IPS DF 4.7 (cell line): Measurements from ENCODE around the gene SPEM1.

Source experiments
- DNase-seq: peaks from one replicate; pipeline ENCODE4 v3.0.0-alpha.2; 2013; ENCODE audit warnings: low spot score; ENCODE audit errors: extremely low read depth

The SPEM1 gene, protein sequence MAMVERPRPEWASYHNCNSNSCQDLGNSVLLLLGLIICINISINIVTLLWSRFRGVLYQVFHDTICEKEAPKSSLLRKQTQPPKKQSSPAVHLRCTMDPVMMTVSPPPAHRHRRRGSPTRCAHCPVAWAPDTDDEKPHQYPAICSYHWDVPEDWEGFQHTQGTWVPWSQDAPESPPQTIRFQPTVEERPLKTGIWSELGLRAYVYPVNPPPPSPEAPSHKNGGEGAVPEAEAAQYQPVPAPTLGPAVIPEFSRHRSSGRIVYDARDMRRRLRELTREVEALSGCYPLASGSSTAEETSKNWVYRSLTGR

DNA sequence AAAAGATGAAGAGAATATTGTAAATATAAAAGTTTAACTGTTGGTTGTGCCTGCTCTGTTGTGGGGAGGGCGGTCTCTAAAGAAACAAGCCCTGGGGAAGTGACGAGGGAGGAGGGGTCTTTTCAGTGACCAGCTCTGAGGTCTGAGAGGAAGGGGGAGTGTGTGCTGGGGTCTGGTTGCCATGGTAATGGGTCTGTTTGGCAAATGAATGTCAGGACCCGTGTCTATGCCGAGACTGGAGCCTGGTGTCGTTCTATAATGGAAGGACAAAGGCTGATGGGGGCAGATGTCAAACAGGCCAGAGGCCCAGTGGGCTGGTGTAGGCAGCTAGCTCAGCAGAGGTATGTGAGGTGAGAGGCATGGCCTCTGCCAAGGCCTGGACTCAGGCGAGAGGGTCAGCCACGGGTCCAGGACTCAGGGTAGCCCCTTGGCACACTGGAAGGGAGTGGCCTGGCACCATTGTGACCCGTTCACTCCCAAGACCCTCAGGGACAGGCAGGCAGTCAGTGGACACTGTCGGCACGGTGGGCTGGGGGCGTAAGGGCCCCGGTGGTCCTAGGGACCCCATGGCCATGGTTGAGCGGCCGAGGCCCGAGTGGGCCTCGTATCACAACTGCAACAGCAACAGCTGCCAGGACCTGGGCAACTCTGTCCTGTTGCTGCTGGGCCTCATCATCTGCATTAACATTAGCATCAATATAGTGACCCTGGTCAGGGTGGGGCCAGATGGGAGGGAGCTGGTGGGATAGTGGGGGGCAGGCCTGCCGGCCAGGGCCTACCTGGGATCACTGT is at the start of gene SPEM1:
Gene SPEM1, plus strand, starts transcription at position 506 of the 792 bp plus-strand sequence. Its CDS starts 61 bp downstream, at position 567.
- no peak for DNase-seq

- no peak for DNase-seq
Observed at GRCh38 chr17:7370853-7371252, 49.3 kb upstream of the SPEM1 start.

DNA sequence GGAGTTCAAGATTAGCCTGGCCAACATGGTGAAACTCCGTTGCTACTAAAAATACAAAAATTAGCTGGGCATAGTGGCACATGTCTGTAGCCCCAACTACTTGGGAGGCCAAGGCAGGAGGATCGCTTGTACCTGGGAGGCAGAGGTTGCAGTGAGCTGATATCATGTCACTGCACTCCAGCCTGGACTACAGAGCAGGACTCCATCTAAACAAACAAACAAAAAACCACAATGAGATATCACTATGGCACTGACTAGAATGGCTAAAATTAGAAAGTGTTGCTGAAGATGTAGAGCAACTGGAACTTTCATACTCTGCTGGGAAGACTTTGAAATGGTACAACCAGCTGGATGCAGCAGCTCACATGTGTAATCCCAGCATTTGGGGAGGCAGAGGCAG is 45.8 kb upstream of the SPEM1 start:
- no peak for DNase-seq

DNA sequence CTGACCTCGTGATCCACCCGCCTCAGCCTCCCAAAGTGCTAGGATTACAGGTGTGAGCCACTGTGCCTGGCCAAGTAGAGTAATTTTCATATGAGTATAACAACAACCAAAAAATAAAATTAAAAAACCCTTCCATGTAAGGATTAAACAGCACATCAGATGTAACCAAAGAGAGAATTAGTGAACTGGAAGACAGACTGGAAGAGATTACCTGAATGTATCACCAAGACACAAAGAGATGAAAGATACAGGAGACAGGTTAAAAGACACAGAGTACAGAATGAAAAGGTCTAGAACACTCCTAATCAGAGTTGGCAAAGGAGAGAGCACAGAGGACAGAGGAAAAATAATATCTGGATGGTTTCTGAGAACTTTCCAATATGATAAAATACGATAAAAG is 41.0 kb upstream of the SPEM1 start:
- DNase-seq, result no peak

DNA sequence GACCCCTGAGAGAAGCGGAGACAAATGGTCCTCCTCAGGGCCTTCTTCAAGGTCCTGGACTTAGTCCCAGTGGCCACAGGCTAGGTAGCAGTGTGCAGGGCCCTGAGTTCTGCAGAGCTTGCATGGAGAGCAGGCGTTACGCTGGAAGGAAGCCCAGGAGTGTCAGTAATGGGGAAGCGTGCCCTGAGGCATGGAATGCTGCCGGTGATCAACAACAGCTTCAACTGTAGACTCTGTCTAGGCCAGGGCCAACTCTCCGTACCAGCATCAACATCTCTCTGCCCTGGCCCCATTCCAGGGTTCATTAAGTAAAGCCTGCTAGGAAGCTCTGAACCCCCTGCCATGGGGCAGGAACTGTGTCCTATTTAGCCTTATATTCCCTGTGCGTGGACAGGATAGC is 39.8 kb upstream of the SPEM1 start:
- no peak for DNase-seq

DNA sequence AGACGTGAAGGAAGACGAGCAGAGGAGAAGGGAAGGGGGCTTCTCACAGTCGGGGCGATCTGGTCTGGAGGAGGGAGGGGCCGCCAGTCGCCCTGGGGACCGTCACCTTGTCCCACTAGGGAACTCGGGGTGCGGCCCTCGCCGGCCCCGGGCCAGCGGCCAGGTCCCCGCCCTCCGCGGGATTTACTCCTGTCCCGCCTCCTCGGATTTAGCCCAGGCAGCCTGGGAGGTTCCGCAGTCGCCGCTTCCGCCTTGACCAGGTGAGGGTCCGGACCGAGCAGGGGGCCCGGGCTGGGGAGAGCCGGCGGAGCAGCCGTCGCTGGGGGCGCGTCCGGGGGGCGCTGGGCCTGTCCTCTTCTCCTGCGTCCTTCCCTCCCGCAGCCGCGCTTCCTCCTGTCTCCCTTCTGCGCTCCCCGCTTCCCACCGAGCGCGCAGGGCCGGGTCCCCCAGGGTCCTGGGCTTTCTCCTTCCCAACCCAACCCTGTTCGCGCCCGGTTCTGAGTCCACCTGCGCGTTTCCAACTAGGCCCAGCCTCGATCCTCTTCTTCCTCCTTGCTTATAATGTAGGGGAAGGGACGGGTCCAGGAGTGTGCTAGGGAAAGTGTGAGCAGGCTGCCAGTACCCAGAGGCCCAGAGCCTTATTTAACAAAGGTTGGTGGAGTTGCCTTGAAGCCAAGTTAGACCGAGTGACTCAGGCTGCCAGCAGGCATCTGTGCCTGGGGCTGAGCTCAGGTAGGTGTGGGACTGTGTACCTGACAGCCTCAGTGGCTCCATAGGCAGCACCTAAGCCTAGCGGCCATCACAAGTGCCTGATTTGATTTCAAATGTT is 39.1 kb upstream of the SPEM1 start, which contains the start of gene TNK1:
Gene TNK1, plus strand, starts transcription at position 235 of the 829 bp plus-strand sequence. CDS start 1,838 bp downstream, outside the sequence.
- DNase-seq, result no peak

DNA sequence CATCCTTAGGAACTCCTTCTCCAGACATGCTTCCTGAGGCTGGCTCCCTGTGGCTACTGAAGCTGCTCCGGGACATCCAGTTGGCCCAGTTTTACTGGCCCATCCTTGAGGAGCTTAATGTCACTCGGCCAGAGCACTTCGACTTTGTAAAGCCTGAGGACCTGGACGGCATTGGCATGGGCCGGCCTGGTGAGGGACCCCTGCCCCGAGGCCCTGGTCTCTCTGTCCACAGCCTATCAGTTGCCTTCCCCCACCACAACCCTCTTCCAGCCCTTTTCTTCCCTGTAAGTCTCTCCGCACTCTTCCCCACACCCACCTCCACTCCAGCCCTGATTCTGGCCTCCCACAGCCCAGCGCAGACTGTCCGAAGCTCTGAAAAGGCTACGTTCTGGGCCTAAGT is 37.2 kb upstream of the SPEM1 start:
- DNase-seq, result no peak

- no peak for DNase-seq
Observed at GRCh38 chr17:7383371-7383741, 36.8 kb upstream of the SPEM1 start.

DNA sequence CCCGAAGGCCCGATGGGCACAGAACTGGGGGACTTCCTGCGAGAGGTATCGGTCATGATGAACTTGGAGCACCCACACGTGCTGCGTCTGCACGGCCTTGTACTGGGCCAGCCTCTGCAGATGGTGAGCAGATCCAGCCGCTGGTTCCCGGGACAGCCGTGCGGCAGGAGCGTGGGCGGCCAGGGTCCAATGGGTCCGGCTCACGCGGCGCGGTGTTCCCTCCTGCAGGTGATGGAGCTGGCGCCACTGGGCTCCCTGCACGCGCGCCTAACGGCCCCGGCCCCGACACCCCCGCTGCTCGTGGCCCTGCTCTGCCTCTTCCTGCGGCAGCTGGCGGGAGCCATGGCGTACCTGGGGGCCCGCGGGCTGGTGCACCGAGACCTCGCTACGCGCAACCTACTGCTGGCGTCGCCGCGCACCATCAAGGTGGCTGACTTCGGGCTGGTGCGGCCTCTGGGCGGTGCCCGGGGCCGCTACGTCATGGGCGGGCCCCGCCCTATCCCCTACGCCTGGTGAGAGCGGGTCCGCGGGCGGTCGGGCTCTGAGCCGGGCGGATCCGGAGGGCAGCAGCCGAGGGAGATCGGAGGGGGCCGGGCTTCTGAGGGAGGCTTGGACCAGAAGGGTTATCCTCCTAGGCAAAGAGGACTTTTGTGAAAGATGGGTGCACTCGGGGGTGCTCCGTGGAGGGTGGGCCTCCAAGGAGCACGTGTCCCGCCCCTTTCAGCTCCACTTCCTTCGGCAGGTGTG is 36.2 kb upstream of the SPEM1 start:
- DNase-seq, result no peak

- no peak for DNase-seq
Observed at GRCh38 chr17:7384489-7385081, 35.5 kb upstream of the SPEM1 start.

DNA sequence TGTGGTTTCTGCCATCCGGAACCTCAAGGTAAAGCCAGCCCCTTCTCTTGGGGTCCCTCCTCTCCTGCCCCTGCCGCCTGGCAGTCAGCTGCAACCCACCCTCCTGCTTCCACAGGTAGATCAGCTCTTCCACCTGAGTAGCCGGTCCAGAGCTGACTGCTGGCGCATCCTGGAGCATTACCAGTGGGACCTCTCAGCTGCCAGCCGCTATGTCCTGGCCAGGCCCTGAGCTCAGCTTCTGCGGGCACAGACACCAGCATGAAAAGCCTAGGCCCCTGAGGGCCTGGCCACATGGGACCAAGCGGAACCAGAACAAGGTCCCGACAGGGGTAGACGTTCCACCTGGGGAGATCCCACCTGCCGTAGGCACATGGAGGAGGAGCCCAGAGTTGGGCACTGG is 31.3 kb upstream of the SPEM1 start:
- no peak for DNase-seq

GRCh38 chr17:7389924-7390910 is 29.9 kb upstream of the SPEM1 start:
- DNase-seq, result no peak

DNA sequence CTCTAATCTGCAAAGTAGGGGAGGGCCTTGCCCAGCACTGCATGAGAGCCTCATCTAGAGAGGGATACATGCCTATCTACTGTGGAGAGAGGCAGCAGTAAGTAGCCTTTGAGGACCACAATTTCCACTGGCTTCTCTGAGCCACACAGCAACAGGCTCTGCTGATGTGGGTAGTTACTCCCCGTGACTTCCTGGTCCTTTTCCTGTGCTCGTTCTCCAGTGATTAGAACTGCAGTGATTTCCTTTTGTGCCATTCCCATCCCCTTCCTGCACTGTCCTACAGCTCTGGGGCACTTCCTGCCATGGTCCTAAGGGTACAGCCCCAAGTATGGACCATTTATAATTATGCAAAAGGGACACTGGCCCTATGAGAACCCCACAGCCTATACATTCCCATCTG is 28.8 kb upstream of the SPEM1 start:
- DNase-seq, result no peak

DNA sequence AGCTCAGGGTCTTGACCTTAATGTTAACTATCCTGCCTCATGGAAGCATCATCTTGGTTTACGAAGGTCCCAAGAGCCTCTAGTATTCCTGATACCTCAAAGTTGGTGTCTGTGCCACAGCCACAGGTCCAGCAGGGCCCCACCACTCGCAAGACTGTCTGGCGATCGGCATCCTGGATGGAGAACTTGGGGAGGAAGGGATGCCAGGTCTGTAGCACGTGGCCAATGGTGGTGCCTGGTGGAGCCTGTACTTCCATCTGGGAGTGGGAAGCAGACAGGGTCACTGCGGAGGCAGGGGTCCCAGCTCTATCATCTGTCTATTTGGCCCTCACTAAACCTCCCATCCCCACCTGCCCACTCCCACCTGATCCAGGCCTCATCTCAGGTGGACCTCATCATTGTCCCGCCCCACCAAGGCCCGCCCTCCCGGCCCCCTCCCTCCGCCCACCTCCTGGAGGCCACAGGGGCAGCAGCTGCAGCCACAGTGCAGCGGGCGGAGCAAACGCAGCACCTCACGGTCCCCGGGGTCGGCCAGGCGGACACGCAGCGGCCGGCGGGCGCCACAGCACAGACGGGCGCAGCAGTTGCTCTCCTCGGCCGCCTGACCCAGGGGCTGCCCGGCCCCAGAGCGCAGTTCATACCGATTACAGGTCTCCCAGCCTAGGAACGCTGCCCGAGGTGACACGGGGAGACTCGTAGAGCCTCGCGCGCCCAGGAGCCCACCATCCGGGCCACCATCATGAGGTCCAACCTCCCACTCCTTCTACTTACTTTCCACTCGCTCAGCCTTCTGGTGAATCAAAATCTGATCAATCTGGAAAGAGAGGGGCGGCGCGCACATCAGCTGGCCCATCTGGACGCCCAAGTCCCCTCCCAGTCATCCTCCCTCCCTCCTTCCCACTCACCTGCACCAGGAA is 27.2 kb upstream of the SPEM1 start:
- DNase-seq, result no peak

GRCh38 chr17:7393613-7394451 is 26.3 kb upstream of the SPEM1 start:
- DNase-seq, result no peak

- no peak for DNase-seq
Observed at GRCh38 chr17:7394452-7395191, 25.5 kb upstream of the SPEM1 start, which contains the start of gene PLSCR3. Gene PLSCR3, minus strand, starts transcription at chr17:7394525. Its CDS starts 415 bp downstream, at chr17:7394110.

- DNase-seq, result no peak
Observed at GRCh38 chr17:7396147-7396546, 24.0 kb upstream of the SPEM1 start.
